IMR-90 (cell line): ENCODE results near the gene ZXDA.

Experiments
- CEBPB ChIP-seq: IDR thresholded peaks from 2 replicates; pipeline ENCODE4 v1.6.1; 2012; ENCODE audit warnings: low read depth, low read length, improper control_type of control experiment
- FOS ChIP-seq: fragments of 150-350 bp; IDR thresholded peaks from 2 replicates; pipeline ENCODE4 v1.6.1; 2016; ENCODE audit warnings: low read depth, low read length
- MAZ ChIP-seq: IDR thresholded peaks from 2 replicates; pipeline ENCODE4 v1.6.1; 2012; ENCODE audit warnings: low read depth, mild to moderate bottlenecking, low read length, improper control_type of control experiment, moderate library complexity, borderline replicate concordance
- POLR2A ChIP-seq: IDR thresholded peaks from 2 replicates; pipeline ENCODE4 v1.6.1; 2012; ENCODE audit warnings: mild to moderate bottlenecking, low read depth, low read length
- RAD21 ChIP-seq: IDR thresholded peaks from 2 replicates; pipeline ENCODE4 v1.6.1; 2012; ENCODE audit warnings: low read length, improper control_type of control experiment
- RCOR1 ChIP-seq: IDR thresholded peaks from 2 replicates; pipeline ENCODE4 v1.6.1; 2012; ENCODE audit warnings: mild to moderate bottlenecking, low read length, improper control_type of control experiment; ENCODE audit not compliant: insufficient replicate concordance
- SMC3 ChIP-seq: fragments of 150-350 bp; IDR thresholded peaks from 2 replicates; pipeline ENCODE4 v1.6.1; 2016; ENCODE audit warnings: low read depth, mild to moderate bottlenecking, antibody characterized with exemption, low read length, moderate library complexity
- TF ChIP-seq, protein P1 (sequence below): conservative IDR thresholded peaks from 2 replicates; pipeline ENCODE4 v1.5.1; 2012; ENCODE audit warnings: mild to moderate bottlenecking, low read depth, low read length, improper control_type of control experiment
- TF ChIP-seq, protein P2 (sequence below): fragments of 150-350 bp; IDR thresholded peaks from 2 replicates; pipeline ENCODE4 v1.6.1; 2016; ENCODE audit warnings: low read depth, mild to moderate bottlenecking, low read length, moderate library complexity, borderline replicate concordance
- TF ChIP-seq, protein P3 (sequence below): fragments of 150-350 bp; IDR thresholded peaks from 2 replicates; pipeline ENCODE4 v1.6.1; 2017; ENCODE audit warnings: mild to moderate bottlenecking, antibody characterized with exemption, low read length, low read depth

DNA sequence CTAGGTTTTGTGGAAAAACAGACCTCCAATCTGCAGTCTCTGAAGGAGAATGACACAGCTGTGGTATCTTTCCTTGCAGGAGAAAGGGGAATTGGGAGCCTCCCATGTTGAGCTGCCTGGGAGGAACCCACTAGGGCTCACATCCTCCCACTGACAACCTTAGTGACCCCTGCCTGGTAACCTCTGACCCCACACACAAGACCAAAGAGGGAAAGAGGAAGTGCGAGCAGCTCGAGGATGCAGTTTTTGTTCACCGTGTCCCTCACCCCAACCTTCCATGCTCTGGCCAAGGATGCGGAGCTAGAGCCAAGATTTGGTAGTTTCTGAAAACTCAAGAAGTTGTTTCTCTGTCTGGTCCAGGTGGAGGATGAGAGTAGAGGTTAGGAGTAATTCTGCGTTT lies 5.4 kb upstream of the ZXDA start:
- TF ChIP-seq, protein P1, sequence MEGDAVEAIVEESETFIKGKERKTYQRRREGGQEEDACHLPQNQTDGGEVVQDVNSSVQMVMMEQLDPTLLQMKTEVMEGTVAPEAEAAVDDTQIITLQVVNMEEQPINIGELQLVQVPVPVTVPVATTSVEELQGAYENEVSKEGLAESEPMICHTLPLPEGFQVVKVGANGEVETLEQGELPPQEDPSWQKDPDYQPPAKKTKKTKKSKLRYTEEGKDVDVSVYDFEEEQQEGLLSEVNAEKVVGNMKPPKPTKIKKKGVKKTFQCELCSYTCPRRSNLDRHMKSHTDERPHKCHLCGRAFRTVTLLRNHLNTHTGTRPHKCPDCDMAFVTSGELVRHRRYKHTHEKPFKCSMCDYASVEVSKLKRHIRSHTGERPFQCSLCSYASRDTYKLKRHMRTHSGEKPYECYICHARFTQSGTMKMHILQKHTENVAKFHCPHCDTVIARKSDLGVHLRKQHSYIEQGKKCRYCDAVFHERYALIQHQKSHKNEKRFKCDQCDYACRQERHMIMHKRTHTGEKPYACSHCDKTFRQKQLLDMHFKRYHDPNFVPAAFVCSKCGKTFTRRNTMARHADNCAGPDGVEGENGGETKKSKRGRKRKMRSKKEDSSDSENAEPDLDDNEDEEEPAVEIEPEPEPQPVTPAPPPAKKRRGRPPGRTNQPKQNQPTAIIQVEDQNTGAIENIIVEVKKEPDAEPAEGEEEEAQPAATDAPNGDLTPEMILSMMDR = no peak
- TF ChIP-seq FOS (no peak), RAD21 (no peak), MAZ (no peak), CEBPB (no peak), POLR2A (no peak), RCOR1 (no peak), SMC3 (no peak)
- TF ChIP-seq, protein P2, sequence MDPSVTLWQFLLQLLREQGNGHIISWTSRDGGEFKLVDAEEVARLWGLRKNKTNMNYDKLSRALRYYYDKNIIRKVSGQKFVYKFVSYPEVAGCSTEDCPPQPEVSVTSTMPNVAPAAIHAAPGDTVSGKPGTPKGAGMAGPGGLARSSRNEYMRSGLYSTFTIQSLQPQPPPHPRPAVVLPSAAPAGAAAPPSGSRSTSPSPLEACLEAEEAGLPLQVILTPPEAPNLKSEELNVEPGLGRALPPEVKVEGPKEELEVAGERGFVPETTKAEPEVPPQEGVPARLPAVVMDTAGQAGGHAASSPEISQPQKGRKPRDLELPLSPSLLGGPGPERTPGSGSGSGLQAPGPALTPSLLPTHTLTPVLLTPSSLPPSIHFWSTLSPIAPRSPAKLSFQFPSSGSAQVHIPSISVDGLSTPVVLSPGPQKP = no peak
- TF ChIP-seq, protein P3, sequence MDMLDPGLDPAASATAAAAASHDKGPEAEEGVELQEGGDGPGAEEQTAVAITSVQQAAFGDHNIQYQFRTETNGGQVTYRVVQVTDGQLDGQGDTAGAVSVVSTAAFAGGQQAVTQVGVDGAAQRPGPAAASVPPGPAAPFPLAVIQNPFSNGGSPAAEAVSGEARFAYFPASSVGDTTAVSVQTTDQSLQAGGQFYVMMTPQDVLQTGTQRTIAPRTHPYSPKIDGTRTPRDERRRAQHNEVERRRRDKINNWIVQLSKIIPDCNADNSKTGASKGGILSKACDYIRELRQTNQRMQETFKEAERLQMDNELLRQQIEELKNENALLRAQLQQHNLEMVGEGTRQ = no peak
